Mesothelial cell of epicardium (in vitro differentiated cells): ENCODE data around the gene SETX. TPM values are rescaled to one million over a fixed set of nuclear protein-coding genes. Genes with fewer than 3 reads are reported as not detected.

Experiments used
- DNase-seq, 2 experiments: peaks; one replicate each; pipeline ENCODE4 v3.0.0; 2021; ENCODE audit warnings: low spot score in 2 of 2; ENCODE audit not compliant: unreplicated experiment in 2 of 2
- H3K27ac Mint-ChIP-seq: 2 replicates; pipeline ENCODE4 v1.8.0; 2021; ENCODE audit warnings: mixed read lengths
- H3K27me3 Mint-ChIP-seq: 2 replicates; pipeline ENCODE4 v1.8.0; 2021; ENCODE audit warnings: low read depth, mixed read lengths
- H3K36me3 Mint-ChIP-seq: 2 replicates; pipeline ENCODE4 v1.8.0; 2021; ENCODE audit warnings: mixed read lengths
- H3K4me1 Mint-ChIP-seq: 2 replicates; pipeline ENCODE4 v1.8.0; 2021; ENCODE audit warnings: mixed read lengths
- H3K4me3 Mint-ChIP-seq: 2 replicates; pipeline ENCODE4 v1.8.0; 2021; ENCODE audit warnings: mild to moderate bottlenecking, moderate library complexity, mixed read lengths
- H3K9me3 Mint-ChIP-seq: 2 replicates; pipeline ENCODE4 v1.8.0; 2021; ENCODE audit warnings: mixed read lengths
- CTCF ChIP-seq: fragments of 200-600 bp; sonication (generic); IDR thresholded peaks from one replicate; pipeline ENCODE4 v1.5.0; 2021; ENCODE audit warnings: antibody characterized with exemption; ENCODE audit not compliant: unreplicated experiment
- total RNA-seq: library from RNA; stranded (reverse); gene quantifications from 3 replicates; pipeline ENCODE4 v1.2.1, GENCODE V29; 2021

SETX gene
- total RNA-seq, 1 donor from 2014 or later = 51.4 TPM

GRCh38 chr9:132244582-132245455 is 110.0 kb downstream of the SETX start:
- H3K27ac Mint-ChIP-seq = no peak overlapping the region
- TF ChIP-seq CTCF = no peak
- peaks cover 13% of the 10 kb centered on the region for H3K27me3 Mint-ChIP-seq
- no peak for DNase-seq
- H3K36me3 Mint-ChIP-seq = no peaks in the 10 kb centered on the region
- peaks cover 20% of the 10 kb centered on the region for H3K4me1 Mint-ChIP-seq
- no peak overlapping the region for H3K4me3 Mint-ChIP-seq
- H3K9me3 Mint-ChIP-seq = no peaks in the 10 kb centered on the region

- Mint-ChIP-seq H3K27me3 (peaks cover 14% of the 10 kb centered on the region), H3K9me3 (no peaks in the 10 kb centered on the region), H3K4me1 (peaks cover 25% of the 10 kb centered on the region), H3K4me3 (peak overlapping the region; percentile 93), H3K36me3 (no peaks in the 10 kb centered on the region), H3K27ac (no peak overlapping the region)
- DNase-seq = no peak
- no peak for TF ChIP-seq CTCF
Observed at GRCh38 chr9:132243156-132244074, 111.4 kb downstream of the SETX start.

- Mint-ChIP-seq H3K27ac (peak overlapping the region; percentile 92), H3K27me3 (peaks cover 17% of the 10 kb centered on the region), H3K9me3 (no peaks in the 10 kb centered on the region), H3K4me3 (peak overlapping the region; percentile 93), H3K36me3 (no peaks in the 10 kb centered on the region), H3K4me1 (peaks cover 25% of the 10 kb centered on the region)
- TF ChIP-seq CTCF = no peak
- no peak for DNase-seq
Observed at GRCh38 chr9:132242621-132243155, 112.1 kb downstream of the SETX start.

- Mint-ChIP-seq H3K27ac (peak overlapping the region; percentile 92), H3K36me3 (no peaks in the 10 kb centered on the region), H3K4me3 (peak overlapping the region; percentile 93), H3K9me3 (no peaks in the 10 kb centered on the region), H3K27me3 (peaks cover 19% of the 10 kb centered on the region), H3K4me1 (peaks cover 25% of the 10 kb centered on the region)
- peak in 1 of 2 experiments; percentile 56 for DNase-seq
- TF ChIP-seq CTCF = no peak
Observed at GRCh38 chr9:132241840-132242620, 112.8 kb downstream of the SETX start.

GRCh38 chr9:132241483-132241839 is 113.3 kb downstream of the SETX start:
- Mint-ChIP-seq H3K4me3 (peak overlapping the region; percentile 93), H3K4me1 (peaks cover 25% of the 10 kb centered on the region), H3K27ac (peak overlapping the region; percentile 97), H3K27me3 (peaks cover 24% of the 10 kb centered on the region), H3K36me3 (no peaks in the 10 kb centered on the region), H3K9me3 (no peaks in the 10 kb centered on the region)
- peak in 1 of 2 experiments; percentile 54 for DNase-seq
- no peak for TF ChIP-seq CTCF
